Adrenal gland (tissue), 12 donors: ENCODE results near the gene CHKA. TPM values are rescaled to one million over a fixed set of nuclear protein-coding genes. Genes with fewer than 3 reads are reported as not detected.
A peak's percentile ranks its signal among the peaks of the same experiment; 100 is the strongest.

Experiments used
- DNase-seq, 7 donors: peaks; one replicate each; pipeline ENCODE4 v3.0.0-alpha.2; 2019 to 2020
- H3K27ac ChIP-seq, 5 donors: fragments of 200-600 bp; sonication (generic) in 4 of 5; 1 replicate in 3 of 5; 2 replicates in 2 of 5; pipeline versions ENCODE4 v1.5.1 to v1.8.0; 2016 to 2020; ENCODE audit warnings: mild to moderate bottlenecking in 1 of 5
- H3K27me3 ChIP-seq: fragments of 200-600 bp; 2 replicates; pipeline ENCODE4 v1.8.0; 2021
- H3K36me3 ChIP-seq, 2 donors: fragments of 200-600 bp; replicated peaks in 1 of 2; 1 replicate in 1 of 2; 2 replicates in 1 of 2; pipeline versions ENCODE4 v1.5.1 to v1.8.0; 2018 to 2022
- H3K4me1 ChIP-seq, 2 donors: fragments of 200-600 bp; replicated peaks in 1 of 2; 1 replicate in 1 of 2; 2 replicates in 1 of 2; pipeline versions ENCODE4 v1.5.1 to v1.8.0; 2018 to 2021
- H3K4me3 ChIP-seq, 4 donors: fragments of 200-600 bp; sonication (generic) in 3 of 4; one replicate each; pipeline ENCODE4 v1.5.1; 2016 to 2018
- H3K9me3 ChIP-seq, 3 donors: fragments of 200-600 bp; sonication (generic) in 1 of 3; replicated peaks in 1 of 3; 1 replicate in 2 of 3; 2 replicates in 1 of 3; pipeline versions ENCODE4 v1.5.1 to v1.8.0; 2016 to 2021
- CTCF ChIP-seq, 6 experiments: fragments of 450-650 bp in 4 of 6; fragments of 200-600 bp in 2 of 6; sonication (generic) in 1 of 6; IDR thresholded peaks; 1 replicate in 5 of 6; 2 replicates in 1 of 6; pipeline versions ENCODE4 v1.5.1 to v1.8.0; 2016 to 2021; ENCODE audit warnings: antibody characterized with exemption in 6 of 6, mild to moderate bottlenecking in 2 of 6, moderate library complexity in 1 of 6
- POLR2A ChIP-seq, 2 donors: fragments of 450-650 bp; IDR thresholded peaks; one replicate each; pipeline ENCODE4 v1.6.1; 2017; ENCODE audit warnings: antibody characterized with exemption in 2 of 2, mild to moderate bottlenecking in 2 of 2, moderate library complexity in 1 of 2
- WGBS, 4 donors: extraction: QIAGEN DNeasy Blood & Tissue Kit in 2 of 4; methylation state at CpG; one replicate each; pipeline versions ENCODE4 v1.1.5 to v1.1.7; 2013 to 2017; 5-methylcytosine and 5-hydroxymethylcytosine counted together
- intact Hi-C, 2 donors: fragments of 100-400 bp; cut with DNase I; formaldehyde crosslinking; loops; one replicate each; pipeline versions ENCODE4 v1.14.1 to v1.15.0; 2022 to 2023
- polyA plus RNA-seq, 3 donors: library from polyadenylated mRNA; stranded (reverse); fragments of 200-250 nt in 2 of 3; fragments of 350-450 nt in 1 of 3; fragmentation: Illumina TruSeq in 1 of 3; extraction: RNeasy Lipid Tissue Mini Kit (QIAGEN cat#74804) in 1 of 3; gene quantifications; one replicate each; pipeline ENCODE4 v1.2.3, GENCODE V29; 2013 to 2014
- total RNA-seq, 9 donors: library from RNA; depleted of rRNA in 4 of 9; stranded (reverse); fragments of >200 nt in 4 of 9; fragments of 120-200 nt in 1 of 9; fragmentation: NEBNext Ultra II Directional in 1 of 9; extraction: Animal tissue kit (Norgen Biotek cat#: 25700) in 1 of 9; gene quantifications; one replicate each; pipeline versions ENCODE4 v1.1.0 to v1.2.4, GENCODE V29; 2013 to 2023
- donor health status: healthy with polysubstance abuse.
- donor health status: Bipolar disorder and iron deficiency.
- donor health status: DM: yes; HTN: yes; CAD: no.
- donor health status: DM: no; HTN: no; CAD: no.
- donor health status: DM: no; HTN: no; CAD: no.
- donor health status: DM: yes; HTN: yes; CAD: no.

The CHKA gene
- total and polyA plus RNA-seq, 12 donors, result 26.6 to 105 (median 54.6) TPM

- no peak for DNase-seq
- H3K9me3 ChIP-seq, result no peaks in the 10 kb centered on the region
- H3K4me1 ChIP-seq, result peaks cover 24 to 33% of the 10 kb centered on the region in 2 donors
- no peaks in the 10 kb centered on the region for H3K27me3 ChIP-seq
- WGBS, 4 donors, result 93 to 99% (median 97%) methylated on average over 6 to 7 of the region's 7 CpGs
- TF ChIP-seq POLR2A (IDR thresholded peaks at IDR 0.05) (no peak), CTCF (IDR thresholded peaks at IDR 0.05) (no peak)
- H3K27ac ChIP-seq, result peak overlapping the region in 1 of 5 donors; percentile 36
- intact Hi-C loops, result no loop called here
- H3K4me3 ChIP-seq, result no peak overlapping the region
- no peaks in the 10 kb centered on the region for H3K36me3 ChIP-seq
These were observed 27.7 kb upstream of the CHKA start for GRCh38 chr11:68148879-68149278.

GRCh38 chr11:68148071-68148805, 27.1 kb upstream of the CHKA start:
- H3K27me3 ChIP-seq, result no peaks in the 10 kb centered on the region
- TF ChIP-seq CTCF (IDR thresholded peaks at IDR 0.05) (no peak), POLR2A (IDR thresholded peaks at IDR 0.05) (no peak)
- 92 to 94% (median 94%) methylated on average over 17 to 18 of the region's 18 CpGs for WGBS, 4 donors
- intact Hi-C loops, result no loop called here
- DNase-seq, result peak in 1 of 7 donors; percentile 37
- H3K9me3 ChIP-seq, result no peaks in the 10 kb centered on the region
- H3K4me1 ChIP-seq, result peaks cover 24 to 33% of the 10 kb centered on the region in 2 donors
- no peaks in the 10 kb centered on the region for H3K36me3 ChIP-seq
- H3K27ac ChIP-seq, result no peak overlapping the region
- no peak overlapping the region for H3K4me3 ChIP-seq

- peak overlapping the region; percentile 21 to 78 (median 76) for H3K27ac ChIP-seq
- intact Hi-C loops, result no loop called here
- no peaks in the 10 kb centered on the region for H3K36me3 ChIP-seq
- peaks cover 25 to 33% of the 10 kb centered on the region in 2 donors for H3K4me1 ChIP-seq
- DNase-seq, result peak; percentile 50 to 84 (median 81)
- H3K9me3 ChIP-seq, result no peaks in the 10 kb centered on the region
- no peak overlapping the region for H3K4me3 ChIP-seq
- no peaks in the 10 kb centered on the region for H3K27me3 ChIP-seq
- WGBS, 4 donors, result 20 to 54% (median 38%) methylated on average over 6 to 13 of the region's 13 CpGs
- TF ChIP-seq POLR2A (IDR thresholded peaks at IDR 0.05) (peak in 1 of 2 donors; percentile 68), CTCF (IDR thresholded peaks at IDR 0.05) (no peak)
These were observed 25.7 kb upstream of the CHKA start for GRCh38 chr11:68146704-68147474.

- WGBS, 4 donors, result 21 to 30% (median 26%) methylated on average over 9 to 15 of the region's 15 CpGs
- DNase-seq, result peak; percentile 87 to 99 (median 97)
- no peak overlapping the region for H3K4me3 ChIP-seq
- H3K9me3 ChIP-seq, result no peaks in the 10 kb centered on the region
- peaks cover 33 to 41% of the 10 kb centered on the region in 2 donors for H3K4me1 ChIP-seq
- no peaks in the 10 kb centered on the region for H3K36me3 ChIP-seq
- TF ChIP-seq CTCF (IDR thresholded peaks at IDR 0.05) (no peak), POLR2A (IDR thresholded peaks at IDR 0.05) (peak in 1 of 2 donors; percentile 72)
- intact Hi-C loops, result no loop called here
- H3K27ac ChIP-seq, result peak overlapping the region; percentile 30 to 78 (median 76)
- H3K27me3 ChIP-seq, result no peaks in the 10 kb centered on the region
These were observed 24.9 kb upstream of the CHKA start for GRCh38 chr11:68146010-68146540.
